ENCODE results near the gene OMD. TPM values are rescaled to one million over a fixed set of nuclear protein-coding genes. Genes with fewer than 3 reads are reported as not detected.
A peak's percentile ranks its signal among the peaks of the same experiment; 100 is the strongest.

OMD gene
- total and polyA plus RNA-seq, 4 donors: 1.4 to 133 (median 49.1) TPM

GRCh38 chr9:92381775-92382174 is 42.5 kb downstream of the OMD start:
- Histone ChIP-seq H3K9me3 (ENCODE audit: control insufficient read depth, insufficient read depth, low read length) (no peaks in the 10 kb centered on the region), H3K27ac (ENCODE audit: low read depth, low read length) (no peak overlapping the region), H3K4me1 (ENCODE audit: control insufficient read depth, insufficient read depth, low read length) (no peaks in the 10 kb centered on the region), H3K27me3 (ENCODE audit: control insufficient read depth, insufficient read depth, low read length) (no peaks in the 10 kb centered on the region), H3K36me3 (ENCODE audit: control insufficient read depth, insufficient read depth, low read length) (no peaks in the 10 kb centered on the region), H3K4me3 (ENCODE audit: low read depth, low read length) (no peak overlapping the region)
- no CpG with 5 or more reads among the region's 2 CpGs for WGBS (ENCODE audit: insufficient coverage)
- no peak for DNase-seq (ENCODE audit: low read depth in 4 of 6, low spot score in 6 of 6)

- H3K4me3 ChIP-seq (ENCODE audit: low read depth, low read length): no peak overlapping the region
- H3K27me3 ChIP-seq (ENCODE audit: control insufficient read depth, insufficient read depth, low read length): no peaks in the 10 kb centered on the region
- no peaks in the 10 kb centered on the region for H3K36me3 ChIP-seq (ENCODE audit: control insufficient read depth, insufficient read depth, low read length)
- H3K27ac ChIP-seq (ENCODE audit: low read depth, low read length): no peak overlapping the region
- H3K4me1 ChIP-seq (ENCODE audit: control insufficient read depth, insufficient read depth, low read length): no peaks in the 10 kb centered on the region
- no CpG with 5 or more reads among the region's 2 CpGs for WGBS (ENCODE audit: insufficient coverage)
- DNase-seq (ENCODE audit: low read depth in 4 of 6, low spot score in 6 of 6): no peak
- no peaks in the 10 kb centered on the region for H3K9me3 ChIP-seq (ENCODE audit: control insufficient read depth, insufficient read depth, low read length)
Observed at GRCh38 chr9:92380603-92381002, 43.7 kb downstream of the OMD start.

DNA sequence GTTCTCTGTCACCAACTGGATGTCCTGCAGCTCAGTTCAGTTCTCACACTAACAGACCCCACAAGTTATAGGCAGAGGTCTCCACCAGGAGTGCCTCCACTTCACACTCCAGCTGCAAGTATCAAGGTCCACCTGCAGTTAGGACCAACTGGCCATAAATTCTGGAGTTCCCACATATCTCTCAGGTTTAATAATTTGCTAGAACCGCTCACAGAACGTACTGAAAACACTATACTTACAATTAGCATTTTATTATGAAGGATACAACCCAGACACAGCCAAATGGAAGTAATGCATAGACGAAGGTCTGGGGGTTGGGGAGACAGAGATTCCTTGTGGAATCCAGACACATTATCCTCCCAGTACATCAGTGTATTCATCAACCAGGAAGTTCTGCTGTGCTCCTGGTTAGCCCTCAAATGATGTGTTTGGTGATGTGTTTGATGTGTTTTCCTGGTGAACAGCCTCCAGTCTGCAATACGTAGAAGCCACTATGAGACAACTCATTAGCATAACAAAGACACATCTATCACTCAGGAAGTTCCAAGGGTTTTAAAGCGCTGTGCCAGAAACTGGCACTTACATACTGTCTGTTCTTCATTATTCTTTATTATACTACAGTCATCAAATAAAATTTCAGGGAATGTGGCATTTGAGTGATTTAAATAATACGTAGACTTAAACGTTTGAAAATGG is 45.3 kb downstream of the OMD start:
- no peaks in the 10 kb centered on the region for H3K36me3 ChIP-seq (ENCODE audit: control insufficient read depth, insufficient read depth, low read length)
- no CpG with 5 or more reads among the region's 7 CpGs for WGBS (ENCODE audit: insufficient coverage)
- H3K9me3 ChIP-seq (ENCODE audit: control insufficient read depth, insufficient read depth, low read length): no peaks in the 10 kb centered on the region
- no peak overlapping the region for H3K27ac ChIP-seq (ENCODE audit: low read depth, low read length)
- no peaks in the 10 kb centered on the region for H3K27me3 ChIP-seq (ENCODE audit: control insufficient read depth, insufficient read depth, low read length)
- H3K4me1 ChIP-seq (ENCODE audit: control insufficient read depth, insufficient read depth, low read length): no peaks in the 10 kb centered on the region
- DNase-seq (ENCODE audit: low read depth in 4 of 6, low spot score in 6 of 6): peak in 1 of 6 donors; percentile 9
- no peak overlapping the region for H3K4me3 ChIP-seq (ENCODE audit: low read depth, low read length)

- peak in 1 of 6 donors; percentile 6 for DNase-seq (ENCODE audit: low read depth in 4 of 6, low spot score in 6 of 6)
- H3K27me3 ChIP-seq (ENCODE audit: control insufficient read depth, insufficient read depth, low read length): no peaks in the 10 kb centered on the region
- WGBS (ENCODE audit: insufficient coverage): no CpG with 5 or more reads among the region's 2 CpGs
Observed at GRCh38 chr9:92377876-92378275, 46.4 kb downstream of the OMD start.

DNA sequence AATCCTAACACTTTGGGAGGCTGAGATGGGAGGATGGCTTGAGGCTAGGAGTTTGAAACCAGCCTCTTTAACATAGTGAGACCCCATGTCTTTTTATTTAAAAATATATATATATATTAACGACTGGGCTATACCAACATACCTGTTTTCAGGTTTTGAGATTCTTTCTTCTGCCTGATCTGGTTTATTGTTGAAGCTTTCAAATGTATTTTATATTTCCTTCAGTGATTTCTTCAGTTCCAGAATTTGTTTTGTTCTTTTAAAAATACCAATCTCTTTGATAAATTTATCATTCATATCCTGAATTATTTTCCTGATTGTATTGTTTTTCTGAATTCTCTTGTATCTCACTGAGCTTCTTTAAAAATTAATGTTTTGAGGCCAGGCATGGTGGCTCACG is 51.1 kb downstream of the OMD start:
- Histone ChIP-seq H3K4me1 (ENCODE audit: control insufficient read depth, insufficient read depth, low read length) (no peaks in the 10 kb centered on the region), H3K4me3 (ENCODE audit: low read depth, low read length) (no peak overlapping the region), H3K27ac (ENCODE audit: low read depth, low read length) (no peak overlapping the region), H3K27me3 (ENCODE audit: control insufficient read depth, insufficient read depth, low read length) (no peaks in the 10 kb centered on the region), H3K36me3 (ENCODE audit: control insufficient read depth, insufficient read depth, low read length) (no peaks in the 10 kb centered on the region), H3K9me3 (ENCODE audit: control insufficient read depth, insufficient read depth, low read length) (peaks cover 2% of the 10 kb centered on the region)
- WGBS (ENCODE audit: insufficient coverage): 100% methylated on average over 1 of the region's 2 CpGs
- DNase-seq (ENCODE audit: low read depth in 4 of 6, low spot score in 6 of 6): no peak

More at GRCh38 chr9:92377876-92378275, 46.4 kb downstream of the OMD start:
- Histone ChIP-seq H3K27ac (ENCODE audit: low read depth, low read length) (peak overlapping the region; percentile 16), H3K9me3 (ENCODE audit: control insufficient read depth, insufficient read depth, low read length) (no peaks in the 10 kb centered on the region), H3K4me3 (ENCODE audit: low read depth, low read length) (no peak overlapping the region), H3K36me3 (ENCODE audit: control insufficient read depth, insufficient read depth, low read length) (no peaks in the 10 kb centered on the region), H3K4me1 (ENCODE audit: control insufficient read depth, insufficient read depth, low read length) (no peaks in the 10 kb centered on the region)

GRCh38 chr9:92369075-92369474 is 55.2 kb downstream of the OMD start:
- Histone ChIP-seq H3K4me1 (ENCODE audit: control insufficient read depth, insufficient read depth, low read length) (no peaks in the 10 kb centered on the region), H3K27me3 (ENCODE audit: control insufficient read depth, insufficient read depth, low read length) (no peaks in the 10 kb centered on the region), H3K9me3 (ENCODE audit: control insufficient read depth, insufficient read depth, low read length) (peaks cover 4% of the 10 kb centered on the region), H3K27ac (ENCODE audit: low read depth, low read length) (no peak overlapping the region), H3K36me3 (ENCODE audit: control insufficient read depth, insufficient read depth, low read length) (no peaks in the 10 kb centered on the region), H3K4me3 (ENCODE audit: low read depth, low read length) (no peak overlapping the region)
- WGBS (ENCODE audit: insufficient coverage): 11% methylated on average over 2 of the region's 2 CpGs
- no peak for DNase-seq (ENCODE audit: low read depth in 4 of 6, low spot score in 6 of 6)

Other genes starting within 250 kb of the OMD start
- 100 to 1,000 TPM; 115 to 229 TPM for gene IARS1, start 130.8 kb downstream of the OMD start, total RNA-seq
- gene IARS1, start 130.8 kb downstream of the OMD start, polyA plus RNA-seq (ENCODE audit: insufficient read length in 2 of 2): 10 to 100 TPM; 76.3 to 76.7 TPM
- 10 to 100 TPM; 20.3 to 29.0 TPM for gene NOL8, start 99.1 kb downstream of the OMD start, total RNA-seq
- 10 to 100 TPM; 28.1 to 30.0 TPM for gene NOL8, start 99.1 kb downstream of the OMD start, polyA plus RNA-seq (ENCODE audit: insufficient read length in 2 of 2)
- gene CENPP, start 98.5 kb downstream of the OMD start, total RNA-seq: 10 to 100 TPM; 12.7 to 15.5 TPM
- gene CENPP, start 98.5 kb downstream of the OMD start, polyA plus RNA-seq (ENCODE audit: insufficient read length in 2 of 2): 1 to 10 TPM; 5.4 to 7.6 TPM
- 1,000 to 10,000 TPM in 1 of 2 donors, 100 to 1,000 TPM in 1; 576 to 1,092 TPM for gene OGN, start 19.9 kb downstream of the OMD start, total RNA-seq
- gene OGN, start 19.9 kb downstream of the OMD start, polyA plus RNA-seq (ENCODE audit: insufficient read length in 2 of 2): 100 to 1,000 TPM in 1 of 2 donors, 10 to 100 TPM in 1; 70.2 to 316 TPM
- 100 to 1,000 TPM; 118 to 142 TPM for gene ASPN, start 58.0 kb upstream of the OMD start, total RNA-seq
- gene ASPN, start 58.0 kb upstream of the OMD start, polyA plus RNA-seq (ENCODE audit: insufficient read length in 2 of 2): 10 to 100 TPM; 12.5 to 41.1 TPM
- 100 to 1,000 TPM in 1 of 2 donors, 10 to 100 TPM in 1; 63.9 to 102 TPM for gene ECM2, start 111.5 kb upstream of the OMD start, total RNA-seq
- 10 to 100 TPM in 1 of 2 donors, 1 to 10 TPM in 1; 6.1 to 25.2 TPM for gene ECM2, start 111.5 kb upstream of the OMD start, polyA plus RNA-seq (ENCODE audit: insufficient read length in 2 of 2)
- gene IPPK, start 245.7 kb upstream of the OMD start, total RNA-seq: 10 to 100 TPM in 1 of 2 donors, 1 to 10 TPM in 1; 9.5 to 12.7 TPM
- 10 to 100 TPM; 14.8 to 19.8 TPM for gene IPPK, start 245.7 kb upstream of the OMD start, polyA plus RNA-seq (ENCODE audit: insufficient read length in 2 of 2)